H1 (cell line): ENCODE data around the gene BNIP1. TPM values are rescaled to one million over a fixed set of nuclear protein-coding genes. Genes with fewer than 3 reads are reported as not detected.

Experiments used
- CTCF ChIA-PET: fragments of 300-600 bp; sonication (Branson Sonifier 250); formaldehyde crosslinking; loops from one replicate; lab custom pipeline; 2021; ENCODE audit not compliant: partially characterized antibody; lab: Charles Lee
- POLR2A ChIA-PET: fragments of 300-600 bp; sonication (Branson Sonifier 250); formaldehyde crosslinking; loops from one replicate; lab custom pipeline; 2021; ENCODE audit warnings: inconsistent platforms; ENCODE audit not compliant: partially characterized antibody; lab: Charles Lee
- DNase-seq, 2 experiments: peaks; one replicate each; pipeline versions ENCODE4 v3.0.0 to v3.0.0-alpha.2; 2010 to 2022; ENCODE audit warnings: low spot score in 2 of 2, low read depth in 1 of 2, mixed read lengths in 1 of 2
- FAIRE-seq: peaks from 2 replicates; lab custom pipeline; 2011; peaks lifted over from hg19 to GRCh38; lab: Jason Lieb, UNC
- H2AFZ ChIP-seq: 2 replicates; pipeline ENCODE4 v1.8.1; 2012; ENCODE audit warnings: low read length, inconsistent platforms
- H2AK5ac ChIP-seq: 2 replicates; pipeline ENCODE4 v1.6.1; 2013; ENCODE audit warnings: low read depth, low read length
- H2BK120ac ChIP-seq: replicated peaks from 2 replicates; pipeline ENCODE3; 2013; ENCODE audit warnings: low read depth, low read length, inconsistent platforms
- H2BK12ac ChIP-seq: 2 replicates; pipeline ENCODE4 v1.6.1; 2013; ENCODE audit warnings: low read depth, low read length
- H2BK15ac ChIP-seq: 2 replicates; pipeline ENCODE4 v1.6.1; 2013; ENCODE audit warnings: low read length
- H2BK20ac ChIP-seq: 2 replicates; pipeline ENCODE4 v1.6.1; 2013; ENCODE audit warnings: low read length
- H2BK5ac ChIP-seq: 2 replicates; pipeline ENCODE4 v1.6.1; 2013; ENCODE audit warnings: low read depth, low read length
- H3K14ac ChIP-seq: 2 replicates; pipeline ENCODE4 v1.6.1; 2013; ENCODE audit warnings: inconsistent platforms; ENCODE audit not compliant: insufficient read length
- H3K18ac ChIP-seq: 2 replicates; pipeline ENCODE4 v1.6.1; 2013; ENCODE audit warnings: low read length; ENCODE audit errors: extremely low read depth
- H3K23ac ChIP-seq: 2 replicates; pipeline ENCODE4 v1.6.1; 2013; ENCODE audit warnings: inconsistent platforms; ENCODE audit not compliant: insufficient read length
- H3K23me2 ChIP-seq: 2 replicates; pipeline ENCODE4 v1.6.1; 2013; ENCODE audit warnings: low read depth, low read length
- H3K27ac ChIP-seq: 2 replicates; pipeline ENCODE4 v1.6.1; 2011; ENCODE audit warnings: low read depth, low read length, inconsistent platforms
- H3K27me3 ChIP-seq, 4 experiments: replicated peaks in 1 of 4; 1 replicate in 1 of 4; 2 replicates in 3 of 4; pipeline versions ENCODE4 v1.6.1 to v1.8.1; 2011 to 2013; ENCODE audit warnings: low read length in 3 of 4, mild to moderate bottlenecking in 3 of 4, inconsistent platforms in 2 of 4, mixed read lengths in 2 of 4, moderate library complexity in 1 of 4; ENCODE audit not compliant: control insufficient read depth in 3 of 4, insufficient read depth in 3 of 4; ENCODE audit errors: extremely low read depth in 1 of 4
- H3K36me3 ChIP-seq, 4 experiments: 2 replicates each; pipeline versions ENCODE4 v1.6.1 to v1.8.1; 2011 to 2013; ENCODE audit warnings: mild to moderate bottlenecking in 4 of 4, low read length in 3 of 4, moderate library complexity in 2 of 4, control low read depth in 1 of 4, inconsistent platforms in 1 of 4; ENCODE audit not compliant: insufficient read depth in 4 of 4, control insufficient read depth in 2 of 4
- H3K4ac ChIP-seq: replicated peaks from 2 replicates; pipeline ENCODE3; 2013; ENCODE audit warnings: low read length, low read depth, mixed read lengths, inconsistent platforms; ENCODE audit not compliant: insufficient read length
- H3K4me1 ChIP-seq, 4 experiments: replicated peaks in 1 of 4; 1 replicate in 1 of 4; 2 replicates in 3 of 4; pipeline versions ENCODE4 v1.6.1 to v1.8.1; 2011 to 2013; ENCODE audit warnings: low read length in 3 of 4, inconsistent platforms in 2 of 4, mixed read lengths in 1 of 4; ENCODE audit not compliant: insufficient read depth in 4 of 4, control insufficient read depth in 3 of 4
- H3K4me2 ChIP-seq, 2 experiments: 2 replicates each; pipeline versions ENCODE4 v1.6.1 to v1.8.1; 2011 to 2013; ENCODE audit warnings: low read depth in 2 of 2, low read length in 2 of 2, control low read depth in 1 of 2, inconsistent platforms in 1 of 2, mild to moderate bottlenecking in 1 of 2; ENCODE audit not compliant: insufficient read depth in 1 of 2
- H3K4me3 ChIP-seq, 4 experiments: fragments of 200-600, 300-600 bp in 1 of 4; sonication (generic), shearing (Covaris generic), sonication (Bioruptor Twin) in 1 of 4; 2 replicates each; pipeline versions ENCODE4 v1.5.1 to v1.8.1; 2011 to 2016; ENCODE audit warnings: low read length in 4 of 4, low read depth in 3 of 4, control low read depth in 2 of 4, inconsistent platforms in 2 of 4, mild to moderate bottlenecking in 2 of 4, mixed read lengths in 1 of 4, moderate library complexity in 1 of 4; ENCODE audit not compliant: insufficient read depth in 2 of 4; ENCODE audit errors: extremely low read depth in 1 of 4
- H3K56ac ChIP-seq: replicated peaks from 2 replicates; pipeline ENCODE3; 2013; ENCODE audit warnings: low read depth, mild to moderate bottlenecking, mixed read lengths, low read length, inconsistent platforms; ENCODE audit not compliant: insufficient read length
- H3K79me1 ChIP-seq: 2 replicates; pipeline ENCODE4 v1.6.1; 2013; ENCODE audit warnings: low read depth, low read length, control low read depth
- H3K79me2 ChIP-seq, 2 experiments: 2 replicates each; pipeline versions ENCODE4 v1.6.1 to v1.8.1; 2012 to 2013; ENCODE audit warnings: low read length in 2 of 2, mild to moderate bottlenecking in 2 of 2, inconsistent platforms in 1 of 2; ENCODE audit not compliant: insufficient read depth in 2 of 2, control insufficient read depth in 1 of 2
- H3K9ac ChIP-seq, 4 experiments: replicated peaks in 1 of 4; 1 replicate in 1 of 4; 2 replicates in 3 of 4; pipeline versions ENCODE4 v1.6.1 to v1.8.1; 2011 to 2013; ENCODE audit warnings: low read depth in 3 of 4, low read length in 3 of 4, control low read depth in 2 of 4, mild to moderate bottlenecking in 2 of 4, moderate library complexity in 2 of 4, inconsistent platforms in 1 of 4; ENCODE audit errors: extremely low read depth in 1 of 4
- H3K9me3 ChIP-seq, 2 experiments: 2 replicates each; pipeline versions ENCODE4 v1.6.1 to v1.8.1; 2012 to 2013; ENCODE audit warnings: mild to moderate bottlenecking in 2 of 2, moderate library complexity in 2 of 2, control low read depth in 1 of 2, inconsistent platforms in 1 of 2, low read depth in 1 of 2, low read length in 1 of 2, mixed read lengths in 1 of 2; ENCODE audit not compliant: insufficient read depth in 2 of 2
- H4K20me1 ChIP-seq, 2 experiments: replicated peaks in 1 of 2; 2 replicates each; pipeline versions ENCODE3 to v1.8.1; 2011 to 2013; ENCODE audit warnings: inconsistent platforms in 2 of 2, low read length in 2 of 2, mild to moderate bottlenecking in 1 of 2; ENCODE audit not compliant: insufficient read depth in 2 of 2, control insufficient read depth in 1 of 2
- H4K5ac ChIP-seq: 2 replicates; pipeline ENCODE4 v1.6.1; 2013; ENCODE audit warnings: low read length, low read depth, mixed read lengths, inconsistent platforms; ENCODE audit not compliant: insufficient read length
- H4K8ac ChIP-seq: 2 replicates; pipeline ENCODE4 v1.8.0; 2013; ENCODE audit warnings: mild to moderate bottlenecking, moderate library complexity, low read length, inconsistent platforms; ENCODE audit not compliant: insufficient read depth; ENCODE audit errors: extremely low read depth
- H4K91ac ChIP-seq: replicated peaks from 2 replicates; pipeline ENCODE3; 2013; ENCODE audit warnings: low read length, mixed read lengths, inconsistent platforms; ENCODE audit not compliant: insufficient read length
- ATF2 ChIP-seq: IDR thresholded peaks from 2 replicates; pipeline ENCODE4 v1.6.1; 2012; ENCODE audit warnings: low read length, inconsistent platforms
- CTCF ChIP-seq, 3 experiments: IDR thresholded peaks; 1 replicate in 2 of 3; 2 replicates in 1 of 3; pipeline versions ENCODE4 v1.5.1 to v1.6.1; 2011; ENCODE audit warnings: low read length in 3 of 3, mild to moderate bottlenecking in 3 of 3, inconsistent platforms in 2 of 3, low read depth in 1 of 3, moderate library complexity in 1 of 3; ENCODE audit not compliant: insufficient read depth in 1 of 3; ENCODE audit errors: control extremely low read depth in 1 of 3
- KDM1A ChIP-seq: fragments of 200-600, 300-600 bp; sonication (generic); IDR thresholded peaks from 2 replicates; pipeline ENCODE4 v1.7.1; 2016; ENCODE audit warnings: mild to moderate bottlenecking, low read length, borderline replicate concordance
- RAD21 ChIP-seq, 2 experiments: IDR thresholded peaks in 1 of 2; conservative IDR thresholded peaks in 1 of 2; 2 replicates each; pipeline ENCODE4 v1.6.1; 2011; ENCODE audit warnings: low read depth in 2 of 2, low read length in 2 of 2, improper control_type of control experiment in 1 of 2, inconsistent platforms in 1 of 2, mild to moderate bottlenecking in 1 of 2, moderate library complexity in 1 of 2
- SP2 ChIP-seq: IDR thresholded peaks from 2 replicates; pipeline ENCODE4 v1.6.1; 2012; ENCODE audit warnings: mild to moderate bottlenecking, low read length, inconsistent platforms
- ZNF274 ChIP-seq: IDR thresholded peaks from 2 replicates; pipeline ENCODE4 v1.7.0; 2012; ENCODE audit warnings: low read length, borderline replicate concordance; ENCODE audit errors: extremely low read depth
- WGBS, 2 experiments: shearing (Covaris generic) in 1 of 2; methylation state at CpG; one replicate each; pipeline versions ENCODE4 v1.1.6 to v1.1.7; 2013 to 2015; ENCODE audit warnings: low lambda C conversion rate in 2 of 2, mixed read lengths in 2 of 2, inconsistent platforms in 1 of 2, low coverage in 1 of 2, missing lambda C conversion rate in 1 of 2; ENCODE audit not compliant: insufficient replicate concordance in 2 of 2, insufficient coverage in 1 of 2, insufficient read length in 1 of 2; ENCODE audit errors: extremely low coverage in 1 of 2, missing lambda C conversion rate in 1 of 2; 5-methylcytosine and 5-hydroxymethylcytosine counted together
- polyA plus RNA-seq, 7 experiments: library from polyadenylated mRNA; depleted of rRNA in 3 of 7; stranded (reverse) in 5 of 7; unstranded in 2 of 7; fragments of >200 nt in 5 of 7; fragments of 200-250 nt in 2 of 7; gene quantifications; 1 replicate in 5 of 7; 2 replicates in 1 of 7; 4 replicates in 1 of 7; pipeline versions ENCODE4 v1.2.1 to v1.2.3, GENCODE V29; 2011 to 2013; ENCODE audit warnings: missing spikeins in 2 of 7, mixed read lengths in 2 of 7
- total RNA-seq: library from RNA; stranded (reverse); fragmentation: NEBNext Ultra II Directional; extraction: Animal tissue kit (Norgen Biotek cat#: 25700); gene quantifications from 2 replicates; pipeline ENCODE4 v1.2.1, GENCODE V29; 2021

The BNIP1 gene
- total and polyA plus RNA-seq, 2 of the 8 experiments (the other 6 are each of a cell fraction or from before 2014, with no cell fraction given): 13.5 to 14.7 TPM

GRCh38 chr5:173163219-173163618 lies 18.9 kb downstream of the BNIP1 start:
- Histone ChIP-seq H3K4me2 (no peak overlapping the region), H3K4ac (no peak overlapping the region), H2AK5ac (no peak overlapping the region), H2BK120ac (no peak overlapping the region), H3K23ac (no peak overlapping the region), H2AFZ (no peak overlapping the region), H3K4me3 (no peak overlapping the region), H3K9me3 (no peaks in the 10 kb centered on the region), H3K4me1 (no peaks in the 10 kb centered on the region), H3K27ac (no peak overlapping the region), H3K27me3 (no peaks in the 10 kb centered on the region), H4K5ac (no peak overlapping the region), H4K8ac (no peak overlapping the region), H3K36me3 (peaks cover 0 to 7% (median under 1%) of the 10 kb centered on the region in 4 experiments; a peak in 3 of 8 replicates), H3K9ac (no peak overlapping the region), H4K20me1 (peaks cover 0 to 3% of the 10 kb centered on the region in 2 experiments), H2BK5ac (no peak overlapping the region)
- FAIRE-seq (no peak), DNase-seq (no peak)
- 90% methylated on average over 7 of the region's 7 CpGs; no CpG with 5 or more reads in 1 of the 2 experiments for WGBS, 2 experiments
- CTCF ChIA-PET: interaction anchor here (0.6 to 3.5 kb wide), 17 partner anchors 9 to 683 kb away, joined by 3 to 13 read pairs (median 4); partner anchors contain the start of gene BNIP1
- TF ChIP-seq ZNF274: no peak
- TF ChIP-seq KDM1A: no peak
- peak in 2 of 3 experiments; percentile 9 to 28; a peak in 2 of 4 replicates for TF ChIP-seq CTCF (IDR thresholded peaks at IDR 0.05; ENCODE audit: control extremely low read depth in 1 of 3, insufficient read depth in 1 of 3, low read depth in 1 of 3, low read length in 3 of 3)
- TF ChIP-seq SP2: no peak
- TF ChIP-seq ATF2: no peak
- TF ChIP-seq RAD21 (IDR thresholded peaks at IDR 0.05 in 1 of 2, conservative IDR thresholded peaks at IDR 0.05 in 1 of 2; ENCODE audit: low read depth in 2 of 2, low read length in 2 of 2): peak in 1 of 2 experiments; percentile 42; a peak in 2 of 4 replicates
- TF ChIP-seq, all 59 proteins: peak for 2
- no peak overlapping the region for H4K91ac ChIP-seq
- no peak overlapping the region for H3K18ac ChIP-seq
- no peaks in the 10 kb centered on the region for H3K23me2 ChIP-seq
- H3K14ac ChIP-seq: no peak overlapping the region
- no peaks in the 10 kb centered on the region for H3K79me2 ChIP-seq
- H3K79me1 ChIP-seq: no peaks in the 10 kb centered on the region
- H3K56ac ChIP-seq: no peak overlapping the region
- POLR2A ChIA-PET: no interaction called here
- no peak overlapping the region for H2BK12ac ChIP-seq
- H2BK20ac ChIP-seq: no peak overlapping the region
- no peak overlapping the region for H2BK15ac ChIP-seq
